Gastrocnemius medialis (tissue), 4 donors: ENCODE data around the gene LGALS3BP. TPM values are rescaled to one million over a fixed set of nuclear protein-coding genes. Genes with fewer than 3 reads are reported as not detected.

Experiments
- ATAC-seq, 2 donors: fragments of 150-250 bp; one replicate each; pipeline ENCODE4 v1.9.1; 2016
- DNase-seq, 2 donors: peaks; one replicate each; pipeline ENCODE4 v3.0.0-alpha.2; 2019
- H3K27ac ChIP-seq, 4 donors: fragments of 200-600 bp; sonication (generic); 1 replicate in 1 of 4; 2 replicates in 3 of 4; pipeline ENCODE4 v1.5.1; 2016 to 2018; ENCODE audit warnings: mild to moderate bottlenecking in 2 of 4, moderate library complexity in 1 of 4
- H3K27me3 ChIP-seq, 3 donors: fragments of 200-600 bp; sonication (generic) in 2 of 3; 1 replicate in 1 of 3; 2 replicates in 2 of 3; pipeline versions ENCODE4 v1.5.1 to v1.6.0; 2016 to 2019; ENCODE audit warnings: mild to moderate bottlenecking in 1 of 3, moderate library complexity in 1 of 3
- H3K36me3 ChIP-seq, 2 donors: fragments of 200-600 bp; sonication (generic) in 1 of 2; one replicate each; pipeline ENCODE4 v1.5.1; 2017 to 2018
- H3K4me1 ChIP-seq, 2 donors: fragments of 200-600 bp; sonication (generic) in 1 of 2; one replicate each; pipeline ENCODE4 v1.5.1; 2016 to 2017; ENCODE audit warnings: mild to moderate bottlenecking in 2 of 2
- H3K4me3 ChIP-seq, 4 donors: fragments of 200-600 bp; sonication (generic) in 3 of 4; 1 replicate in 1 of 4; 2 replicates in 3 of 4; pipeline ENCODE4 v1.5.1; 2016 to 2019; ENCODE audit warnings: mild to moderate bottlenecking in 2 of 4
- H3K9me3 ChIP-seq, 3 donors: fragments of 200-600 bp; sonication (generic) in 2 of 3; 1 replicate in 1 of 3; 2 replicates in 2 of 3; pipeline ENCODE4 v1.5.1; 2016 to 2019
- CTCF ChIP-seq, 5 experiments: fragments of 450-650 bp in 3 of 5; fragments of 200-600 bp in 2 of 5; sonication (generic) in 2 of 5; IDR thresholded peaks in 4 of 5; conservative IDR thresholded peaks in 1 of 5; 1 replicate in 4 of 5; 2 replicates in 1 of 5; pipeline ENCODE4 v1.5.1; 2016 to 2019; ENCODE audit warnings: antibody characterized with exemption in 5 of 5, mild to moderate bottlenecking in 3 of 5, moderate library complexity in 3 of 5
- POLR2A ChIP-seq, 2 donors: fragments of 450-650 bp; IDR thresholded peaks; one replicate each; pipeline ENCODE4 v1.6.1; 2017; ENCODE audit warnings: antibody characterized with exemption in 2 of 2, mild to moderate bottlenecking in 2 of 2, moderate library complexity in 2 of 2
- in situ Hi-C, 4 donors: fragments of 200-750 bp; cut with MboI; loops; one replicate each; pipeline versions ENCODE4 v1.15.0 to v1.8.0; 2017; ENCODE audit warnings: low sequenced_read_pairs in 4 of 4
- intact Hi-C: fragments of 100-400 bp; cut with DNase I; formaldehyde crosslinking; loops from one replicate; pipeline ENCODE4 v1.15.1; 2023; ENCODE audit warnings: low total_unique reads
- total RNA-seq, 4 donors: library from RNA; depleted of rRNA; stranded (reverse); fragments of >200 nt; gene quantifications; one replicate each; pipeline versions ENCODE4 v1.1.0 to v1.2.3, GENCODE V29; 2016

LGALS3BP gene
- total RNA-seq, 4 donors from 2014 or later, result 15.0 to 45.9 (median 23.0) TPM

- intact Hi-C loops (no loop called here), in situ Hi-C loops (no loop called here)
- no peaks in the 10 kb centered on the region for H3K9me3 ChIP-seq
- H3K4me1 ChIP-seq, result peaks cover 15 to 31% of the 10 kb centered on the region in 2 donors
- no peak for TF ChIP-seq CTCF (IDR thresholded peaks at IDR 0.05 in 4 of 5, conservative IDR thresholded peaks at IDR 0.05 in 1 of 5)
- TF ChIP-seq POLR2A (IDR thresholded peaks at IDR 0.05), result no peak
- no peak for ATAC-seq
- no peaks in the 10 kb centered on the region for H3K36me3 ChIP-seq
- H3K4me3 ChIP-seq, result no peak overlapping the region
- no peak overlapping the region for H3K27ac ChIP-seq
- no peaks in the 10 kb centered on the region for H3K27me3 ChIP-seq
- peak in 1 of 2 donors; percentile 4 for DNase-seq
These were observed 38.0 kb upstream of the LGALS3BP start for GRCh38 chr17:79017546-79018369.

GRCh38 chr17:79014158-79014758, 34.5 kb upstream of the LGALS3BP start:
- intact Hi-C loops, result no loop called here

DNA sequence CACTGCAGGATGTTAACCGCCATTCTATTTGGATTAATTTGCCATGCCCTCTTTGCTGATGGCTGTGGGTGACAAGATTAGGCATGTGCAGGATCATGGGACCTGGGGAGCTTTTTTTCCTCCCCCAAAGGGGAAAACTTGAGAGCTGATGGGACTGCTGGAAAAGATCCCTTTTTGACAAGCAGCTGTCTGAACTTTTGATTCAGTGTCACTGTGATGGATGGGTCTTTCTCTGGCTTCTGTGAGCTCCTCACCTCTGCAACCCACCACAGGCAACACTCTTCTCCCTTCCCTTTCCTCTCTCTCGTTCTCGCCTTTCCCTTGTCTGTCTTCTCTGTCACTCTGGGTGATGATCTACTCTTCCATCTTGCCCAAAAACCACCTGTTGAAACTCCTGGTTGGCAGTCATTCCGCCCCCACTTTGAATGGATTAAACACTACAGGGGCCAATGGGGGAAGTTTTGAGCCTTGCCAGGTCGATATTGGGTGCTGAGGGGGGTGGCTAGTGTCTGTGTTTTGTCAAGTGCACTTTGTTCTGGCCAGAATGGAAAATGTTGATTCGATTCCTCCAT, 32.9 kb upstream of the LGALS3BP start:
- in situ Hi-C loops, result no loop called here
- H3K27ac ChIP-seq, result no peak overlapping the region

More at GRCh38 chr17:79014158-79014758, 34.5 kb upstream of the LGALS3BP start:
- Histone ChIP-seq H3K27me3 (no peaks in the 10 kb centered on the region), H3K36me3 (no peaks in the 10 kb centered on the region), H3K4me3 (no peak overlapping the region), H3K4me1 (peaks cover 5 to 7% of the 10 kb centered on the region in 2 donors), H3K27ac (no peak overlapping the region), H3K9me3 (no peaks in the 10 kb centered on the region)
- TF ChIP-seq POLR2A (IDR thresholded peaks at IDR 0.05), result no peak
- no peak for TF ChIP-seq CTCF (IDR thresholded peaks at IDR 0.05 in 4 of 5, conservative IDR thresholded peaks at IDR 0.05 in 1 of 5)
- in situ Hi-C loops, result no loop called here
- DNase-seq, result no peak
- ATAC-seq, result no peak

More for the DNA sequence above, 32.9 kb upstream of the LGALS3BP start:
- Histone ChIP-seq H3K9me3 (no peaks in the 10 kb centered on the region), H3K27me3 (no peaks in the 10 kb centered on the region), H3K36me3 (no peaks in the 10 kb centered on the region), H3K4me3 (no peak overlapping the region), H3K4me1 (peaks cover 13 to 21% of the 10 kb centered on the region in 2 donors)
- TF ChIP-seq CTCF (IDR thresholded peaks at IDR 0.05 in 4 of 5, conservative IDR thresholded peaks at IDR 0.05 in 1 of 5) (no peak), POLR2A (IDR thresholded peaks at IDR 0.05) (no peak)
- intact Hi-C loops, result no loop called here
- DNase-seq (peak in 1 of 2 donors; percentile 1), ATAC-seq (no peak)
